Measurements from ENCODE around the gene FBXO46. TPM values are rescaled to one million over a fixed set of nuclear protein-coding genes. Genes with fewer than 3 reads are reported as not detected.

Gene FBXO46
- total and polyA plus RNA-seq, 2 donors (not counting 3 experiments of a cell fraction or from before 2014, with no cell fraction given) = 7.7 to 21.2 TPM

GRCh38 chr19:45767410-45767880 lies 36.7 kb upstream of the FBXO46 start:
- CTCF ChIA-PET = interaction anchor here (1.0 to 6.7 kb wide), 7 partner anchors 9 to 74 kb away, joined by 4 to 125 read pairs (median 10); partner anchors contain the start of genes FBXO46, QPCTL and SNRPD2
- Histone ChIP-seq H3K4me3 (replicated peaks in 1 of 3; ENCODE audit: insufficient read depth in 1 of 3, low read depth in 1 of 3, low read length in 3 of 3) (peak overlapping the region; percentile 61 to 92 (median 82)), H3K9me3 (replicated peaks; ENCODE audit: control insufficient read depth, insufficient read depth, low read length) (no peaks in the 10 kb centered on the region), H3K4me1 (ENCODE audit: control insufficient read depth, extremely low read depth, insufficient read depth, low read length) (peaks cover 14% of the 10 kb centered on the region), H3K36me3 (ENCODE audit: control insufficient read depth in 2 of 2, extremely low read depth in 1 of 2, insufficient read depth in 2 of 2, low read length in 2 of 2) (peaks cover 0 to 3% of the 10 kb centered on the region in 2 experiments), H3K27me3 (ENCODE audit: control insufficient read depth in 2 of 2, insufficient read depth in 2 of 2, low read length in 2 of 2) (no peaks in the 10 kb centered on the region), H3K79me2 (ENCODE audit: control insufficient read depth, insufficient read depth, low read length) (peaks cover 2% of the 10 kb centered on the region), H2AFZ (ENCODE audit: low read depth, low read length) (peak overlapping the region; percentile 59), H3K9ac (replicated peaks; ENCODE audit: extremely low read depth, insufficient read depth, low read length) (peak overlapping the region; percentile 65), H3K27ac (ENCODE audit: insufficient read depth, low read depth, low read length) (peak overlapping the region; percentile 40), H3K9me1 (replicated peaks; ENCODE audit: control insufficient read depth, extremely low read depth, insufficient read depth, low read length) (no peaks in the 10 kb centered on the region), H3K4me2 (ENCODE audit: insufficient read depth, low read length) (peak overlapping the region; percentile 66), H4K20me1 (replicated peaks; ENCODE audit: control insufficient read depth, extremely low read depth, insufficient read depth, low read length) (no peaks in the 10 kb centered on the region)
- BruUV-seq (replicated peaks) = no TSS peak
- dilution Hi-C loops (cut with MboI; ENCODE audit: extremely low pct_ligation_motif_present, low sequenced_read_pairs) = no loop called here
- DNase-seq (ENCODE audit: low read depth, low spot score) (peak; percentile 70), FAIRE-seq (peak; percentile 84)
- intact Hi-C loops (cut with micrococcal nuclease) = loop anchor here (1.0 kb wide), 1 partner anchor 74 kb away; no protein-coding TSS in a partner anchor
- TF ChIP-seq POLR2AphosphoS5 (IDR thresholded peaks at IDR 0.05; ENCODE audit: insufficient read depth, low read depth, low read length) = no peak
- no peak for TF ChIP-seq POLR2A (IDR thresholded peaks at IDR 0.05; ENCODE audit: low read depth, low read length)
- no peak for TF ChIP-seq MYC (IDR thresholded peaks at IDR 0.05; ENCODE audit: low read depth, low read length)
- TF ChIP-seq FOS (IDR thresholded peaks at IDR 0.05; ENCODE audit: borderline replicate concordance, insufficient read depth, low read length) = no peak
- no peak for TF ChIP-seq GATA2 (IDR thresholded peaks at IDR 0.05; ENCODE audit: insufficient read depth, insufficient read length, low read depth, low read length)
- no peak for TF ChIP-seq MAX (IDR thresholded peaks at IDR 0.05; ENCODE audit: insufficient read depth, insufficient read length)
- no peak for TF ChIP-seq JUN (IDR thresholded peaks at IDR 0.05; ENCODE audit: borderline replicate concordance, insufficient read depth, insufficient read length, low read depth)
- no peak for TF ChIP-seq EZH2 (IDR thresholded peaks at IDR 0.05; ENCODE audit: borderline replicate concordance, low read depth, low read length, severe bottlenecking)
- no peak for TF ChIP-seq CTCF (IDR thresholded peaks at IDR 0.05; ENCODE audit: extremely low read depth in 1 of 2, insufficient read depth in 1 of 2, low read depth in 1 of 2, low read length in 2 of 2)
- POLR2A ChIA-PET = interaction anchor here (1.4 to 2.4 kb wide), 2 partner anchors 50 to 75 kb away, joined by 4 to 24 read pairs; partner anchors contain the start of gene QPCTL

Measured in endothelial cell of umbilical vein (primary cell).